ENCODE results near the gene ACOX1. TPM values are rescaled to one million over a fixed set of nuclear protein-coding genes. Genes with fewer than 3 reads are reported as not detected.

ACOX1 gene
- total and polyA plus RNA-seq, 9 donors: 10.6 to 53.0 (median 39.4) TPM

- no peak for DNase-seq
- intact Hi-C loops (cut with DNase I): no loop called here
- WGBS, 3 donors: 80 to 87% (median 83%) methylated on average over 6 of the region's 6 CpGs
Observed at GRCh38 chr17:75908201-75908600, 70.8 kb downstream of the ACOX1 start.

GRCh38 chr17:75906143-75906884 is 72.7 kb downstream of the ACOX1 start:
- Histone ChIP-seq H3K27ac (no peak overlapping the region), H3K4me3 (no peak overlapping the region), H3K36me3 (no peaks in the 10 kb centered on the region), H3K4me1 (ENCODE audit: insufficient read depth) (peaks cover 2% of the 10 kb centered on the region), H3K27me3 (no peaks in the 10 kb centered on the region), H3K9me3 (no peaks in the 10 kb centered on the region)
- DNase-seq: no peak
- WGBS, 3 donors: 80 to 84% (median 83%) methylated on average over 10 of the region's 10 CpGs
- intact Hi-C loops (cut with DNase I): loop anchor here in 1 of 4 donors (2.0 kb wide), 1 partner anchor 100 kb away; no protein-coding TSS in a partner anchor
- TF ChIP-seq EP300 (IDR thresholded peaks at IDR 0.05) (no peak), POLR2A (IDR thresholded peaks at IDR 0.05) (no peak), CTCF (IDR thresholded peaks at IDR 0.05) (no peak)

More at GRCh38 chr17:75908201-75908600, 70.8 kb downstream of the ACOX1 start:
- Histone ChIP-seq H3K27ac (no peak overlapping the region), H3K4me3 (no peak overlapping the region), H3K4me1 (ENCODE audit: insufficient read depth) (peaks cover 2% of the 10 kb centered on the region), H3K27me3 (no peaks in the 10 kb centered on the region), H3K36me3 (no peaks in the 10 kb centered on the region), H3K9me3 (no peaks in the 10 kb centered on the region)
- TF ChIP-seq EP300 (IDR thresholded peaks at IDR 0.05) (no peak), CTCF (IDR thresholded peaks at IDR 0.05) (no peak), POLR2A (IDR thresholded peaks at IDR 0.05) (no peak)

- TF ChIP-seq POLR2A (IDR thresholded peaks at IDR 0.05) (peak; percentile 66), CTCF (IDR thresholded peaks at IDR 0.05) (peak; percentile 98 to 100 (median 100)), EP300 (IDR thresholded peaks at IDR 0.05) (no peak)
- H3K36me3 ChIP-seq: no peaks in the 10 kb centered on the region
- H3K4me3 ChIP-seq: peak within 1 kb of the TSS; percentile 71
- H3K27ac ChIP-seq: peak within 1 kb of the TSS; percentile 81 to 86
- intact Hi-C loops (cut with DNase I): loop anchor here in 2 of 4 donors (2.0 to 5.0 kb wide), 3 partner anchors 74 to 102 kb away; partner anchors contain the start of genes ACOX1 (in 1 of the 2) and TEN1 (in 1 of the 2)
- peaks cover 2% of the 10 kb centered on the region for H3K4me1 ChIP-seq (ENCODE audit: insufficient read depth)
- H3K27me3 ChIP-seq: no peaks in the 10 kb centered on the region
- peak; percentile 93 to 95 (median 94) for DNase-seq
- no peaks in the 10 kb centered on the region for H3K9me3 ChIP-seq
- WGBS, 3 donors: 0 to 1% (median 0%) methylated on average over 28 to 69 of the region's 69 CpGs
Observed at GRCh38 chr17:75904749-75905521, 74.0 kb downstream of the ACOX1 start, which contains the start of gene MRPL38. Gene MRPL38 (minus strand): TSS chr17:75904884. CDS start chr17:75904875, 9 bp downstream.

- no peak overlapping the region for H3K27ac ChIP-seq
- DNase-seq: no peak
- H3K4me1 ChIP-seq (ENCODE audit: insufficient read depth): peaks cover 2% of the 10 kb centered on the region
- intact Hi-C loops (cut with DNase I): loop anchor here in 1 of 4 donors (5.0 kb wide), 1 partner anchor 105 kb away; no protein-coding TSS in a partner anchor
- WGBS, 3 donors: 90 to 95% (median 92%) methylated on average over 6 of the region's 6 CpGs
- no peak overlapping the region for H3K4me3 ChIP-seq
- no peak for TF ChIP-seq EP300 (IDR thresholded peaks at IDR 0.05)
- TF ChIP-seq CTCF (IDR thresholded peaks at IDR 0.05): no peak
- no peak for TF ChIP-seq POLR2A (IDR thresholded peaks at IDR 0.05)
- no peaks in the 10 kb centered on the region for H3K27me3 ChIP-seq
- H3K9me3 ChIP-seq: no peaks in the 10 kb centered on the region
- H3K36me3 ChIP-seq: no peaks in the 10 kb centered on the region
Observed at GRCh38 chr17:75902406-75902805, 76.6 kb downstream of the ACOX1 start.
